ENCODE data around the gene PHF23.

GRCh38 chr17:7262935-7263800 lies 23.9 kb upstream of the PHF23 start:
- TF ChIP-seq POLR2AphosphoS5 (IDR thresholded peaks at IDR 0.05; ENCODE audit: low read depth) (no peak), CTCF (IDR thresholded peaks at IDR 0.05; ENCODE audit: insufficient read depth, low read length) (no peak)
